IMR-90 (cell line): Measurements from ENCODE around the gene FBXL20. TPM values are rescaled to one million over a fixed set of nuclear protein-coding genes. Genes with fewer than 3 reads are reported as not detected.

Source experiments
- ATAC-seq: fragments of 200-7000 bp; cut with Tn5 transposase; 2 replicates; pipeline ENCODE4 v1.9.1; 2020; ENCODE audit warnings: low read depth, mild to moderate bottlenecking, moderate library complexity
- BruUV-seq: library from RNA; stranded (reverse); fragments of 400-500 nt; replicated peaks from 2 replicates; lab custom pipeline; 2021; lab: Mats Ljungman, UMichigan
- CTCF ChIA-PET: fragments of 300-600 bp; formaldehyde crosslinking; extraction: SDS; loops from one replicate; lab custom pipeline; 2021; ENCODE audit warnings: antibody characterized with exemption; lab: Yijun Ruan, JAX
- POLR2A ChIA-PET: fragments of 300-600 bp; sonication (Branson Sonifier 250); formaldehyde crosslinking; loops from one replicate; lab custom pipeline; 2022; ENCODE audit warnings: antibody characterized with exemption; ENCODE audit not compliant: unreplicated experiment; lab: Charles Lee
- DNase-seq: peaks from one replicate; pipeline ENCODE4 v3.0.0; 2013
- H2AFZ ChIP-seq: replicated peaks from 2 replicates; pipeline ENCODE3; 2013; ENCODE audit warnings: low read length, mild to moderate bottlenecking; ENCODE audit not compliant: poor library complexity
- H2AK5ac ChIP-seq: 2 replicates; pipeline ENCODE4 v1.6.1; 2013; ENCODE audit warnings: low read depth, low read length, inconsistent platforms
- H2AK9ac ChIP-seq: replicated peaks from 2 replicates; pipeline ENCODE3; 2013; ENCODE audit warnings: mild to moderate bottlenecking, low read depth, low read length, moderate library complexity; ENCODE audit not compliant: poor library complexity
- H2BK120ac ChIP-seq: 2 replicates; pipeline ENCODE4 v1.6.1; 2013; ENCODE audit warnings: low read depth, low read length, inconsistent platforms
- H2BK15ac ChIP-seq: 3 replicates; pipeline ENCODE4 v1.6.1; 2013; ENCODE audit warnings: low read depth, low read length, inconsistent platforms
- H2BK20ac ChIP-seq: 2 replicates; pipeline ENCODE4 v1.6.1; 2013; ENCODE audit warnings: low read depth, mild to moderate bottlenecking, inconsistent platforms, low read length, moderate library complexity
- H2BK5ac ChIP-seq: 2 replicates; pipeline ENCODE4 v1.6.1; 2013; ENCODE audit warnings: mild to moderate bottlenecking, low read depth, low read length, inconsistent platforms; ENCODE audit not compliant: poor library complexity, severe bottlenecking
- H3K14ac ChIP-seq: replicated peaks from 2 replicates; pipeline ENCODE4 v1.6.1; 2013; ENCODE audit warnings: low read depth, low read length, inconsistent platforms
- H3K18ac ChIP-seq: 2 replicates; pipeline ENCODE4 v1.6.1; 2013; ENCODE audit warnings: low read depth, low read length, control low read depth
- H3K23ac ChIP-seq: 2 replicates; pipeline ENCODE4 v1.6.1; 2013; ENCODE audit warnings: low read depth, low read length, inconsistent platforms
- H3K27ac ChIP-seq: 2 replicates; pipeline ENCODE4 v1.5.1; 2013; ENCODE audit warnings: mild to moderate bottlenecking, control low read depth, low read length; ENCODE audit not compliant: insufficient read depth
- H3K27me3 ChIP-seq: 2 replicates; pipeline ENCODE4 v1.6.1; 2013; ENCODE audit warnings: low read length; ENCODE audit not compliant: control insufficient read depth, insufficient read depth
- H3K36me3 ChIP-seq: 2 replicates; pipeline ENCODE4 v1.6.1; 2013; ENCODE audit warnings: low read length, mixed read lengths; ENCODE audit not compliant: control insufficient read depth, insufficient read depth
- H3K4ac ChIP-seq: 2 replicates; pipeline ENCODE4 v1.6.1; 2013; ENCODE audit warnings: low read depth, low read length, inconsistent platforms
- H3K4me1 ChIP-seq: 2 replicates; pipeline ENCODE4 v1.6.1; 2013; ENCODE audit warnings: low read length, mixed read lengths; ENCODE audit not compliant: control insufficient read depth, insufficient read depth
- H3K4me2 ChIP-seq: 2 replicates; pipeline ENCODE4 v1.6.1; 2013; ENCODE audit warnings: low read depth, mild to moderate bottlenecking, control low read depth, low read length, moderate library complexity
- H3K4me3 ChIP-seq: 2 replicates; pipeline ENCODE4 v1.5.1; 2013; ENCODE audit warnings: low read depth, mild to moderate bottlenecking, control low read depth, low read length, moderate library complexity; ENCODE audit not compliant: insufficient read depth
- H3K56ac ChIP-seq: 2 replicates; pipeline ENCODE4 v1.6.1; 2013; ENCODE audit warnings: low read length, inconsistent platforms; ENCODE audit not compliant: insufficient read depth; ENCODE audit errors: extremely low read depth
- H3K79me1 ChIP-seq, 2 experiments: 2 replicates each; pipeline ENCODE4 v1.6.1; 2013; ENCODE audit warnings: low read length in 2 of 2, inconsistent platforms in 1 of 2, low read depth in 1 of 2
- H3K9ac ChIP-seq: 2 replicates; pipeline ENCODE4 v1.6.1; 2013; ENCODE audit warnings: low read depth, low read length, control low read depth
- H3K9me1 ChIP-seq: 2 replicates; pipeline ENCODE4 v1.6.1; 2013; ENCODE audit warnings: low read length, inconsistent platforms; ENCODE audit not compliant: insufficient read depth
- H3K9me3 ChIP-seq: 2 replicates; pipeline ENCODE4 v1.6.1; 2013; ENCODE audit warnings: low read length; ENCODE audit not compliant: control insufficient read depth, insufficient read depth
- H4K20me1 ChIP-seq: 2 replicates; pipeline ENCODE4 v1.6.1; 2013; ENCODE audit warnings: low read length, inconsistent platforms; ENCODE audit not compliant: insufficient read depth
- H4K5ac ChIP-seq: 2 replicates; pipeline ENCODE4 v1.6.1; 2013; ENCODE audit warnings: mild to moderate bottlenecking, low read depth, low read length, control low read depth
- H4K8ac ChIP-seq, 2 experiments: 2 replicates each; pipeline ENCODE4 v1.6.1; 2013; ENCODE audit warnings: low read depth in 2 of 2, low read length in 2 of 2, control low read depth in 1 of 2, inconsistent platforms in 1 of 2
- H4K91ac ChIP-seq: 2 replicates; pipeline ENCODE4 v1.6.1; 2013; ENCODE audit warnings: low read depth, low read length, inconsistent platforms; ENCODE audit not compliant: insufficient read depth
- BHLHE40 ChIP-seq: fragments of 150-350 bp; IDR thresholded peaks from 2 replicates; pipeline ENCODE4 v1.6.1; 2016; ENCODE audit warnings: mild to moderate bottlenecking, low read depth, low read length
- CHD1 ChIP-seq: IDR thresholded peaks from 2 replicates; pipeline ENCODE4 v1.6.1; 2012; ENCODE audit warnings: low read depth, low read length, improper control_type of control experiment
- FOS ChIP-seq: fragments of 150-350 bp; IDR thresholded peaks from 2 replicates; pipeline ENCODE4 v1.6.1; 2016; ENCODE audit warnings: low read depth, low read length
- MAFK ChIP-seq: IDR thresholded peaks from 2 replicates; pipeline ENCODE4 v1.6.1; 2012; ENCODE audit warnings: low read depth, low read length, improper control_type of control experiment
- MAZ ChIP-seq: IDR thresholded peaks from 2 replicates; pipeline ENCODE4 v1.6.1; 2012; ENCODE audit warnings: low read depth, mild to moderate bottlenecking, low read length, improper control_type of control experiment, moderate library complexity, borderline replicate concordance
- RCOR1 ChIP-seq: IDR thresholded peaks from 2 replicates; pipeline ENCODE4 v1.6.1; 2012; ENCODE audit warnings: mild to moderate bottlenecking, low read length, improper control_type of control experiment; ENCODE audit not compliant: insufficient replicate concordance
- SMC3 ChIP-seq: fragments of 150-350 bp; IDR thresholded peaks from 2 replicates; pipeline ENCODE4 v1.6.1; 2016; ENCODE audit warnings: low read depth, mild to moderate bottlenecking, antibody characterized with exemption, low read length, moderate library complexity
- WGBS, 2 experiments: methylation state at CpG; one replicate each; pipeline versions ENCODE4 v1.1.5 to v1.1.7; 2013; ENCODE audit warnings: missing lambda C conversion rate in 2 of 2; ENCODE audit not compliant: insufficient read length in 1 of 2; ENCODE audit errors: extremely low coverage in 2 of 2; 5-methylcytosine and 5-hydroxymethylcytosine counted together
- dilution Hi-C: fragments of 300-500 bp; cut with HindIII; formaldehyde crosslinking; loops from one replicate; pipeline ENCODE4 v1.14.3; 2018; ENCODE audit warnings: low sequenced_read_pairs; ENCODE audit not compliant: unreplicated experiment
- in situ Hi-C: fragments of 300-500 bp; cut with MboI; formaldehyde crosslinking; loops from 3 replicates; pipeline ENCODE4 v1.14.3; 2019; ENCODE audit warnings: low sequenced_read_pairs, inconsistent platforms, mixed read lengths
- intact Hi-C: fragments of 100-400 bp; cut with micrococcal nuclease; formaldehyde crosslinking; loops from 2 replicates; pipeline ENCODE4 v1.10.0; 2022
- polyA plus RNA-seq, 3 experiments: library from polyadenylated mRNA; depleted of rRNA; stranded (reverse); fragments of >200 nt; gene quantifications; 2 replicates each; pipeline ENCODE4 v1.2.3, GENCODE V29; 2012; ENCODE audit warnings: low replicate concordance in 1 of 3
- total RNA-seq: library from RNA; depleted of rRNA; stranded (reverse); fragments of >200 nt; gene quantifications from 2 replicates; pipeline ENCODE4 v1.2.3, GENCODE V29; 2012
- TF ChIP-seq, protein P1 (sequence below): fragments of 150-350 bp; IDR thresholded peaks from 2 replicates; pipeline ENCODE4 v1.6.1; 2017; ENCODE audit warnings: mild to moderate bottlenecking, antibody characterized with exemption, low read length, low read depth

FBXL20 gene
- total and polyA plus RNA-seq, 2 of the 4 experiments (the other 2 are of a cell fraction) = 4.1 to 13.8 TPM

DNA sequence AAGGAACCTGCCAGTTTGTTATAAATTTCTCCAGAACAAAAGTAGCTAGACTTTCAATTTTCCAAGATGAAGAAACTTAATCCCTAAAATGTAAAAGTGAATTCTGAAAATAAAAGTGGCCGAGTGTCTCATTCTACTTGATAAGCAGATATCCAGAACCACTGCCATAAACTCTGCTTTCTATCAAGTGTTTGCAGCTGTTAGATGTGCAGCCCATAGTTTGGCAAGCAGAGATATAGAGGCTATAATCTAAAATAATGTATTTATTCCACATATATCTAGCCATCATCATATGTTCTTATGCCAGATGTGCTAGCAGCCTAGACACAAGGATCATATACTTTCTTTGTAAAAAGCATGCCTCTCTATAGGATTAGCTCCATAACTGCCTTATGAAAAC lies 14.7 kb upstream of the FBXL20 start:
- Histone ChIP-seq H3K27ac (no peak overlapping the region), H2AK5ac (no peak overlapping the region), H2AFZ (no peak overlapping the region), H2BK120ac (no peak overlapping the region), H3K4me2 (no peak overlapping the region), H3K4me1 (no peaks in the 10 kb centered on the region), H4K20me1 (no peaks in the 10 kb centered on the region), H2AK9ac (no peak overlapping the region), H3K4me3 (no peak overlapping the region), H2BK15ac (no peak overlapping the region), H3K14ac (no peak overlapping the region), H3K9ac (no peak overlapping the region), H3K23ac (no peak overlapping the region), H4K5ac (no peak overlapping the region), H4K91ac (no peak overlapping the region), H3K79me1 (0 out of 4 replicates have a peak, but pooled peaks cover 3 to 4% of the 10 kb centered on the region in 2 experiments), H3K4ac (no peak overlapping the region), H3K18ac (no peak overlapping the region), H4K8ac (no peak overlapping the region), H2BK20ac (no peak overlapping the region), H3K36me3 (peaks cover 48% of the 10 kb centered on the region), H2BK5ac (no peak overlapping the region), H3K9me1 (0 out of 2 replicates have a peak, but pooled peaks cover 4% of the 10 kb centered on the region), H3K9me3 (no peaks in the 10 kb centered on the region), H3K27me3 (no peaks in the 10 kb centered on the region), H3K56ac (no peak overlapping the region)
- intact Hi-C loops (no loop called here), dilution Hi-C loops (no loop called here), in situ Hi-C loops (no loop called here)
- no TSS peak for BruUV-seq
- ChIA-PET CTCF (no interaction called here), POLR2A (no interaction called here)
- ATAC-seq = no peak
- TF ChIP-seq FOS = no peak
- no peak for TF ChIP-seq CHD1
- TF ChIP-seq RCOR1 = no peak
- no peak for TF ChIP-seq BHLHE40
- no peak for TF ChIP-seq MAFK
- TF ChIP-seq, protein P1, sequence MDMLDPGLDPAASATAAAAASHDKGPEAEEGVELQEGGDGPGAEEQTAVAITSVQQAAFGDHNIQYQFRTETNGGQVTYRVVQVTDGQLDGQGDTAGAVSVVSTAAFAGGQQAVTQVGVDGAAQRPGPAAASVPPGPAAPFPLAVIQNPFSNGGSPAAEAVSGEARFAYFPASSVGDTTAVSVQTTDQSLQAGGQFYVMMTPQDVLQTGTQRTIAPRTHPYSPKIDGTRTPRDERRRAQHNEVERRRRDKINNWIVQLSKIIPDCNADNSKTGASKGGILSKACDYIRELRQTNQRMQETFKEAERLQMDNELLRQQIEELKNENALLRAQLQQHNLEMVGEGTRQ = no peak
- TF ChIP-seq MAZ = no peak
- TF ChIP-seq SMC3 = no peak
- WGBS, 2 experiments = no CpG with 5 or more reads among the region's 1 CpG
- DNase-seq = no peak
